Activated CD4-positive, alpha-beta T cell treated with anti-CD3 and anti-CD28 coated beads for 1 hour (primary cell): Measurements from ENCODE around the gene SLAMF1.
"Not testable (repeated sequence)": the region's sequence is repeated elsewhere in the genome, so short reads cannot be mapped to it uniquely, and the experiment has no call there.

Experiments
- DNase-seq: peaks from one replicate; pipeline ENCODE4 v3.0.0-alpha.2; 2020

Gene SLAMF1

GRCh38 chr1:160638540-160638857, 8.3 kb downstream of the SLAMF1 start:
- no peak for DNase-seq

DNA sequence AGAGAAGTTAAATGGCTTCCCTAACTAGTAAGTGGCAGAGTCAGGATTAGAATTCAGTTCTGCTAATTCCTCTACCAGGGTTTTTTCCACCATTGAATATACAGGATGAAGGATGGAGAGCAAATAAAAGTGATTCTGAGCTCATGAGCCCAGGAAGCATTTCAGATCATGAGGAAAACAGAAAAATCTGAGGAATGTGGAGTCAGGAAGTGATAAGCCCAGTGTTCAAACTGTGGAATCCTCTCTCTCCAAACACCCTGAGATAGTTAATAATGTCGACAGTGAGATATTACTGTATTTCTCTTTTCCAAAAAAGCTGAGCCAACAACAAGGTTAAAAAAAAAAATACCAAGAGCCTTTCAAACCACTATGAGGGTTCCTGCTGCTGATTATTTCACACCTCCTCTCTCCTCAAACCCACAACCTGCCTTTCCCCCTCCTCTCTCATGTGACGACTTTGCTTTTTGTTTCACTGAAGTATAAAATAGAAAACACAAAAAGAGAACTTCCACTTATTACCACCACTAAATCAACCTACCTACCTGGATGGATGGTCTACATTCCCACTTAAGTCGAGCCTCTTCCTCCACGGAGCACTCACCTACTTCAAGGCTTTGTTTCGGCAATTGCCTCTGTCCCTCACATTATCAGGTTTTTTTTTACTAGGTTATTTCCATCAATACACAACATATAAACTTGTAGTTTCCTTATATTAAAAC, 8.9 kb downstream of the SLAMF1 start:
- DNase-seq, result no peak

GRCh38 chr1:160637065-160637464, 9.8 kb downstream of the SLAMF1 start:
- no peak for DNase-seq

DNA sequence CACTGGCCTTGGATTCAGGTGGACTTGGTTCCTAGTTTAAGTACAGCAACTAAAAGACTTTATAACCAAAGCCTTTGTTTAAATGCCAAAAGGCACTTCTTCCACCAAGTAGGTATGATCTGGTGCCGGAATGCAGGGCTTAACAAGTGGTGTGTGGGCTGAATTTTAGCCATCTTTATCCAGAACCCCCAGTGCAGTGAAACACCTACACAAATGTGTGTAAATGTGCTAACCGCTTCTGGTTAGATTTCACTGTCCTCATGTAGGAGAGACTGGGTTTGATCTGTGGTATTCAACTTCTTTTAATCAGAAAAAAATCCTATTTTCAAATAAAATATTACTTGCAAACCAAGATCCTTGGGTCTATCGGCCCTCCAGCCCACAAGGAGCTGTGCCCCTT, 10.3 kb downstream of the SLAMF1 start:
- DNase-seq, result no peak

DNA sequence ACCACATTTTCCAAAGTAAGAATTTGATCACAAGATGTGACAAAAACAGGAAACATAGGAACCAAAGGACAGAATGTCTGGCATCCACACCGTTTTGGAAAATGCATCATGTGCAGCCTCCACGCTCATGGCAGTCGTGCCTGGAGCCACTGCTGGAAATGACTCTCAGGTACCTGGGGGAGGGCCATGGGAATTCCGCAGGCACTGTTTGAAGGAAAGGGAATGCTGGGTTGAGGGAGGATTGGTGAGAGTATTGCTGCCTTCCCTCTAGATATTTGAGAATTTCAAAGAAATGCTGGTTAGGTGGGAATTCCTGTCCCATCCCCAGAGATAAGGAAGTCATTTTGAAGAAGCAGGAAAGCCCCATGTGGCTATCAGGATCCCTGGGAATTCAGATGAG, 10.8 kb downstream of the SLAMF1 start:
- no peak for DNase-seq

GRCh38 chr1:160634543-160635491, 12.0 kb downstream of the SLAMF1 start:
- DNase-seq, result no peak

GRCh38 chr1:160633330-160633903, 13.4 kb downstream of the SLAMF1 start:
- DNase-seq, result no peak

DNA sequence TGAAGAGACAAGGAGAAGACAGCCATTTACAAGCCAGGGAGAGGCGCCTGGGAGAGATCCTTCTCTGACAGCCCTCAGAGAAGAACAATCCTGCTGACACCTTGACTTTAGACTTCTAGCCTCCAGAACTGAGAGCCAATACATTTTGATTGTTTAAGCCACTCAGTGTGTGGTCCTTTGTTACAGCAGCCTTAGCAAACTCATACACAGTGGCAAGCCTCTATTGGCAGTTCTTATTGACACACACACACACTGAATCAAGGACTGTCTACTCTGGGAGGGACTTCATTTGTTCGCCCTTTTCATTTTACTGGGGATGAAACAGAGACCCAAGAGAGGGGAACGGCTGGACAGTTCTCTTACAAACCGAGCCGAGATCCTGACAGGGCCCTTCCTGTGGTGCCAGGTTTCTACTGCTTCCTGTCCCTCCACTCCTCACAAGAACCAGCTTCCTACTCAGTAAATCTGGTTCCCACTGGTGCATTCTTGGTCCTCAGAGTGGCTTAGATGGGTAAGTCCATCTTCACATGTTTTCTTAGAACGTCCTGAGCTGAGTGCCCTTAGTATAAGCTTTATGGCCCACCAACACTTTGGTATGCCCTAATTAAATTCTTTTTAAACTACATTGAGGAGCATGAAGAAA, 14.7 kb downstream of the SLAMF1 start:
- no peak for DNase-seq

DNA sequence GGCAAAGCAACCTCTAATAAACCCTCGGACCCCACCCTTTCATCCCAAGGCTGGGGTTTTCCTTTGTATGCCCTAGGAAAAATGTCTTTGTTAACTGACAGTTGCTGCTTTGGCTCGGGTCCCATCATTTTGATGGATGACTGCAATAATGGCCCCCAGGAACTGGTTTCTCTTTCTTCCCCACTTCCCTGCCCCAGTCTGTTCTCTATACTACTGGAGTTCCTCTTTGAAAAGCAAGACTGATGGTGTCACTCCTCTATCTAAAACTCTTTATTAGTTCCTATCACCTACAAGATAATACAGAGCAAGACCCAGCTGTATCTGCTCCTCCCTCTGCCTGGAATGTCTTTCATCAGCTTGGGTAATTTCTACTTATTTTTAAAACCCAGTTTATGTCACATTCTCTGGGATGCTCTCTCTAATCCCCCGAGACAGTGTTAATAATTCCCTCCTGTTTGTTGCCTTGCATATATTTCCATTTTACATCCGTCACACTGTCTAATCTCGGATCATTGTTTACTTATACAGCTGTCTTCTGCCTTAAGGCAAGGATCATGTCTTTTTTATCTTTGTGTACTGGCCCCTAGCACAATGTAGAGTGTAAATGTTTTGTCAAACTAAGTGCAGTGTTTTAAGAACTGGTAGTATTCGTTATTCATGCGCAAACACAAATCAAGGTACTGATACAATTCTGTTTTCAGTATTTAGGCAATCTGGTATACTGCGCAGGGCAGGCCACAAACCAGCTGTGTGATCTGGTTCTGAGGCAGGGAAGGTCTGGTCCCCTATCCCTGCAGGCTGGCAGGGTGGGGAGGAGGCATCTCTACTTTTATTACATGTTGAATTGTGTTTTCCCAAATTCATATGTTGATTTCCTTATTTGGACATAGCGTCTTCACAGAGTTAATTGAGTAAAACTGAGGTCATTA, 16.1 kb downstream of the SLAMF1 start:
- DNase-seq, result no peak

GRCh38 chr1:160629286-160630210, 17.3 kb downstream of the SLAMF1 start:
- DNase-seq, result peak; percentile 64

GRCh38 chr1:160628799-160629263, 18.0 kb downstream of the SLAMF1 start:
- no peak for DNase-seq

DNA sequence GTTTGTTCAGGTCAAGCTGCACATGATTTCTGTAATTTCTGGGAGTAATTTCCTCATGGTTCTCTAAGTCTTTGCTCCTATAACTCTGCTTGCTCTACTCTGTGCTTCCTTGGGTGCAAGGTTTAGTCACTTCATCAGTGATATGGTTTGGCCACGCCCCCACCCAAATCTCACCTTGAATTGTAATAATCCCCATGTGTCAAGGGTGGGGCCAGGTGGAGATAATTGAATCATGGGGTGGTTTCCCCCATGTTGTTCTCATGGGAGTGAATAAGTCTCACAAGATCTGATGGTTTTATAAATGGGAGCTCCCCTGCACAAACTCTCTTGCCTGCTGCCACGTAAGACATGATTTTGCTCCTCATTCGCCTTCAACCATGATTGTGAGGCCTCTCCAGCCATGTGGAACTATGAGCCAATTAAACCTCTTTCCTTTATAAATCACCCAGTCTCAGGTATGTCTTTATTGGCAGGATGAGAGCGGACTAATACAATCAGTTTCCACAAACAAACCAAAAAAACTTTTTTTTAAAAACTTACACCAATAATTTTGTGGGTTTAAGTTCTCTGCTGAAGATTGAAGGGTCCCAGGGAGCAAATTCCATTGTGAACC, 19.1 kb downstream of the SLAMF1 start:
- not testable (repeated sequence) for DNase-seq

DNA sequence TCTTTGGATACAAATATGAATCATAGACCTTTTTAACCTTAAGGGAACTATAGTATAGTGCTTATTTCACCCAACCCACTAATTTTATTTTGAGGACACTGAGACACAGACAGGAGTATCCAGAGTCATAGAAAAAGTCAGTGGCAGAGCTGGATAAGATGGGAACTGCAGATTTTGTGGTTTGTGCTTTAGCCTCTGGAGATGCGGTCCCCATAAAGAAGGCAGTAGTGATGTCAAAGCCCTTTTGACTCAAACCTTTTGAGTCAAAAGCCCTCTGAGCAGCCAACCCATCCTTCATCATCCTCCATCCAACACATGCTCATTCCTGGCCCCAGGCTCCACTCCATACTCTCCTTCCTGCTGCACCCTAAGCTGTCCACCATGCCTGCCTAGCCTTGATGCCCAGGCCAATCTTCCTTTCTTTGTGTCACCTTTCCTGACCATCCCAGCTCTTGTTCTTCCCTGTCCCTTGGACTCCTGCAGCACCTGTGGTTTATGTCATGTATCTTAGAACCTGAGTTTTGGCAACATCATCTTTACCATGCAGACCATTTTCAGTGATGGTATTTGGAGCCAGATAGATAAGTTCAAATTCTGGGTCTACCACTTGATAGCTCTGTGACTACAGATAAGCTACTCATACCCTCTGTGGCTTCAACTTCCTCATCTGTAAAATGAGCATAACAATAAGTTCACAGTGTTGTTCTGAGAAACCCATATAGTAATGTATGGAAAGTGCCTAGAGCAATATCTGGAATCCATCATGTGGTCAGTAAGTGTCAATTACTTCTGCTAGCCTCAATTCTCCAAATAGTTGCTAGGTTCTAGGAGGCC, 20.1 kb downstream of the SLAMF1 start:
- DNase-seq, result no peak

DNA sequence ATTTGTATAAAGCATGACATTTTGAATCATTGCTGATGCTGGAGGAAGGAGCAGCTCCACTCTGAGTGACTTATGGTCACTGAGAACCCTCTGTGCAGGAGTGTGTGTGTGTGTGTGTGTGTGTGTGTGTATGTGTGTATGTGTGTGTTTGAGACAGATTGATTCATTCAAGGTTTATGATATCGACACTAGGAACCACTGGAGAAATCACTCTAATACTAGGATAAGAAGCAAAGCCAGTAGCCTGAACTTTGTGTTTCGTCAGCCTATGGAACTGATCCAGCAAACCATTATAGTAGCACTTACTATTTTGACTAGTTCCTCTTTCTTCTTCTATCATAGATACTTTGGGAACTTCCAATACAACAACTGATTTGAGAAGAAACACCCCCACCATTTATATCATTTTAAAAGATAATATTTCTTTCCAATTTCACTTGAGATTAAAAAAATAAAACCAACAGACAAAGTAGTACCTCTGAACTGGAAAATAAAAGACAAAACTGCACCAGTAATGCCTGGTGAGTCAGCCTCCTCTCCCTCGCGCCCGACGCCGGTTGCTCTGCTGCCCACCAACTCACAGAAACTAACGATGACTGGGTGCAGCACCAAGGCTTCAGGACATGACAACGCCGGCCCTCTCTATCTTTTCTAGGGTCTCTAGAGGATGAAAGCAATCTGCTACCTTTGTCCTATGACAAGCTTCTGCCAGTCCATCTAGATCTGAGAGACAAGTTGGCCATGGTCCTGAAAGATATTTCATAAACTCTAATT, 20.9 kb downstream of the SLAMF1 start:
- DNase-seq, result peak; percentile 49

GRCh38 chr1:160625321-160625720, 21.5 kb downstream of the SLAMF1 start:
- DNase-seq, result no peak

DNA sequence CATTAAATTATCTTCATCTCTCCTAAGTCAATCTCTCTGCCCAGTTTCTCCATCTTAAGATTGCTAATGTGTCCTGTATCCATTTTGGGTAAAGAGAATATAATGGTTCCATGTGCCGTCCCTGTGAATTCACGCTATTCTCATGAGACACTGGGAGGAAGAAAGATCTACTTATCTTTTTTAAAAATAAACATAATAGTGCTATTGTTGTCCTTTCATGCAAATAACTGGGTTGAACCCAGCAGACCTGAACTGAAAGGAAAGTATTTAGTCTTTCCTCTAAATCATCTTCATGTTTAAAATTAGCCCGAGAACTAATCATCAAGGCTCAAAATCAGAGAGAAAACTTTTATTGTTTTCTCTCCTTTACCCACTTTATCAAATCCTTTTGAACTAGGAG, 22.4 kb downstream of the SLAMF1 start:
- no peak for DNase-seq

DNA sequence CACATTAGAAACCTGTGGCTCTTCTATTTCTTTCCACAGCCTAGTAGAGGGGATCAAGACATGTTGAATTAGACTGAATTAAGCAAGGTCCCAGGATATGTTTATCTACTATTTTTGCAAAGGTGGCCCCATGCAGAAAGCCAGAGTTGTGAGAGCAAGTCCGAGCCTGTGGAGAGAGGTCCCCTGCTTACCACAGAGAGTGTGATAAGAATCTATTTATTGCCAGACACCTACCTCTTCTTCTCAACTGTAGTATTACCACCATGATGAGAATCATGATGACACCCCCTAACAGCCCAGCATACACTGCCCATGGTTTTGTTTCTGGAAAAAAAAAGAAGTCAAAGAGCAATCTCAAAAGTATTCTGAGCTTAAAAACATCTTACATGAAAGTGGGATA, 23.0 kb downstream of the SLAMF1 start:
- DNase-seq, result no peak

- no peak for DNase-seq
These were observed 23.6 kb downstream of the SLAMF1 start for GRCh38 chr1:160623227-160623633.
